Fibroblast of lung (primary cell): ENCODE results near the gene TSPAN18. TPM values are rescaled to one million over a fixed set of nuclear protein-coding genes. Genes with fewer than 3 reads are reported as not detected.
A peak's percentile ranks its signal among the peaks of the same experiment; 100 is the strongest.

Experiments used
- DNase-seq, 2 donors: peaks; one replicate each; pipeline versions ENCODE4 v3.0.0 to v3.0.0-alpha.2; 2010; ENCODE audit warnings: low read depth in 2 of 2
- H2AFZ ChIP-seq: 2 replicates; pipeline ENCODE4 v1.5.1; 2012; ENCODE audit warnings: low read length, control low read depth, inconsistent platforms
- H3K27ac ChIP-seq: 2 replicates; pipeline ENCODE4 v1.5.1; 2011; ENCODE audit warnings: low read length, control low read depth; ENCODE audit not compliant: insufficient read depth
- H3K27me3 ChIP-seq: 2 replicates; pipeline ENCODE4 v1.5.1; 2011; ENCODE audit warnings: mild to moderate bottlenecking, low read length; ENCODE audit not compliant: control insufficient read depth, insufficient read depth
- H3K36me3 ChIP-seq: 2 replicates; pipeline ENCODE4 v1.5.1; 2011; ENCODE audit warnings: low read length; ENCODE audit not compliant: control insufficient read depth, insufficient read depth
- H3K4me1 ChIP-seq: 2 replicates; pipeline ENCODE4 v1.5.1; 2011; ENCODE audit warnings: low read length; ENCODE audit not compliant: control insufficient read depth, insufficient read depth; ENCODE audit errors: extremely low read depth
- H3K4me2 ChIP-seq: 2 replicates; pipeline ENCODE4 v1.5.1; 2011; ENCODE audit warnings: low read length, control low read depth; ENCODE audit not compliant: insufficient read depth; ENCODE audit errors: extremely low read depth
- H3K4me3 ChIP-seq, 4 experiments: fragments of 200-600 bp in 1 of 4; sonication (generic) in 1 of 4; replicated peaks in 1 of 4; 2 replicates each; pipeline ENCODE4 v1.5.1; 2011 to 2016; ENCODE audit warnings: low read length in 4 of 4, low read depth in 3 of 4, mild to moderate bottlenecking in 3 of 4, control low read depth in 2 of 4, inconsistent platforms in 1 of 4, mixed read lengths in 1 of 4; ENCODE audit not compliant: insufficient read depth in 1 of 4; ENCODE audit errors: control extremely low read depth in 1 of 4
- H3K79me2 ChIP-seq: 2 replicates; pipeline ENCODE4 v1.5.1; 2012; ENCODE audit warnings: mild to moderate bottlenecking, low read length, inconsistent platforms; ENCODE audit not compliant: control insufficient read depth, insufficient read depth
- H3K9ac ChIP-seq: 2 replicates; pipeline ENCODE4 v1.5.1; 2011; ENCODE audit warnings: mild to moderate bottlenecking, low read length, control low read depth; ENCODE audit not compliant: insufficient read depth
- H3K9me3 ChIP-seq: 2 replicates; pipeline ENCODE4 v1.5.1; 2012; ENCODE audit warnings: low read depth, low read length; ENCODE audit not compliant: control insufficient read depth, insufficient read depth
- H4K20me1 ChIP-seq: 2 replicates; pipeline ENCODE4 v1.5.1; 2011; ENCODE audit warnings: low read length; ENCODE audit not compliant: control insufficient read depth, insufficient read depth; ENCODE audit errors: extremely low read depth
- EZH2 ChIP-seq: IDR thresholded peaks from 2 replicates; pipeline ENCODE4 v1.5.1; 2012; ENCODE audit warnings: low read length, control low read depth, mild to moderate bottlenecking; ENCODE audit errors: missing control alignments
- polyA plus RNA-seq, 2 donors: library from polyadenylated mRNA; depleted of rRNA in 1 of 2; stranded (reverse) in 1 of 2; unstranded in 1 of 2; fragments of >200 nt; gene quantifications; 2 replicates each; pipeline ENCODE4 v1.2.1, GENCODE V29; 2011 to 2012; ENCODE audit warnings: missing spikeins in 1 of 2
- total RNA-seq: library from RNA; depleted of rRNA; stranded (reverse); fragments of >200 nt; gene quantifications from 2 replicates; pipeline ENCODE4 v1.2.1, GENCODE V29; 2014
- TF ChIP-seq, protein P1 (sequence below), 2 donors: IDR thresholded peaks in 1 of 2; conservative IDR thresholded peaks in 1 of 2; 1 replicate in 1 of 2; 2 replicates in 1 of 2; pipeline ENCODE4 v1.5.1; 2011 to 2012; ENCODE audit warnings: low read length in 2 of 2, control low read depth in 1 of 2, inconsistent platforms in 1 of 2, low read depth in 1 of 2, mild to moderate bottlenecking in 1 of 2

TSPAN18 gene
- total and polyA plus RNA-seq, 2 donors (not counting 1 experiment from before 2014, with no cell fraction given), result 0.15 TPM; not detected in 1

GRCh38 chr11:44787070-44787469 is 60.3 kb downstream of the TSPAN18 start:
- H3K4me1 ChIP-seq, result no peaks in the 10 kb centered on the region
- H3K27me3 ChIP-seq, result peaks cover 13% of the 10 kb centered on the region

GRCh38 chr11:44787981-44788380 is 61.2 kb downstream of the TSPAN18 start:
- no peaks in the 10 kb centered on the region for H3K4me1 ChIP-seq

More at GRCh38 chr11:44787070-44787469, 60.3 kb downstream of the TSPAN18 start:
- no peak overlapping the region for H2AFZ ChIP-seq
- no peaks in the 10 kb centered on the region for H3K79me2 ChIP-seq
- H4K20me1 ChIP-seq, result no peaks in the 10 kb centered on the region
- no peak overlapping the region for H3K4me3 ChIP-seq
- no peak for DNase-seq
- H3K4me2 ChIP-seq, result no peak overlapping the region
- H3K9me3 ChIP-seq, result no peaks in the 10 kb centered on the region
- H3K9ac ChIP-seq, result no peak overlapping the region
- H3K36me3 ChIP-seq, result no peaks in the 10 kb centered on the region
- no peak overlapping the region for H3K27ac ChIP-seq
- TF ChIP-seq EZH2, result no peak
- TF ChIP-seq, protein P1, sequence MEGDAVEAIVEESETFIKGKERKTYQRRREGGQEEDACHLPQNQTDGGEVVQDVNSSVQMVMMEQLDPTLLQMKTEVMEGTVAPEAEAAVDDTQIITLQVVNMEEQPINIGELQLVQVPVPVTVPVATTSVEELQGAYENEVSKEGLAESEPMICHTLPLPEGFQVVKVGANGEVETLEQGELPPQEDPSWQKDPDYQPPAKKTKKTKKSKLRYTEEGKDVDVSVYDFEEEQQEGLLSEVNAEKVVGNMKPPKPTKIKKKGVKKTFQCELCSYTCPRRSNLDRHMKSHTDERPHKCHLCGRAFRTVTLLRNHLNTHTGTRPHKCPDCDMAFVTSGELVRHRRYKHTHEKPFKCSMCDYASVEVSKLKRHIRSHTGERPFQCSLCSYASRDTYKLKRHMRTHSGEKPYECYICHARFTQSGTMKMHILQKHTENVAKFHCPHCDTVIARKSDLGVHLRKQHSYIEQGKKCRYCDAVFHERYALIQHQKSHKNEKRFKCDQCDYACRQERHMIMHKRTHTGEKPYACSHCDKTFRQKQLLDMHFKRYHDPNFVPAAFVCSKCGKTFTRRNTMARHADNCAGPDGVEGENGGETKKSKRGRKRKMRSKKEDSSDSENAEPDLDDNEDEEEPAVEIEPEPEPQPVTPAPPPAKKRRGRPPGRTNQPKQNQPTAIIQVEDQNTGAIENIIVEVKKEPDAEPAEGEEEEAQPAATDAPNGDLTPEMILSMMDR (conservative IDR thresholded peaks at IDR 0.05 in 1 of 2, IDR thresholded peaks at IDR 0.05 in 1 of 2; ENCODE audit: low read depth in 1 of 2, low read length in 2 of 2), result no peak

DNA sequence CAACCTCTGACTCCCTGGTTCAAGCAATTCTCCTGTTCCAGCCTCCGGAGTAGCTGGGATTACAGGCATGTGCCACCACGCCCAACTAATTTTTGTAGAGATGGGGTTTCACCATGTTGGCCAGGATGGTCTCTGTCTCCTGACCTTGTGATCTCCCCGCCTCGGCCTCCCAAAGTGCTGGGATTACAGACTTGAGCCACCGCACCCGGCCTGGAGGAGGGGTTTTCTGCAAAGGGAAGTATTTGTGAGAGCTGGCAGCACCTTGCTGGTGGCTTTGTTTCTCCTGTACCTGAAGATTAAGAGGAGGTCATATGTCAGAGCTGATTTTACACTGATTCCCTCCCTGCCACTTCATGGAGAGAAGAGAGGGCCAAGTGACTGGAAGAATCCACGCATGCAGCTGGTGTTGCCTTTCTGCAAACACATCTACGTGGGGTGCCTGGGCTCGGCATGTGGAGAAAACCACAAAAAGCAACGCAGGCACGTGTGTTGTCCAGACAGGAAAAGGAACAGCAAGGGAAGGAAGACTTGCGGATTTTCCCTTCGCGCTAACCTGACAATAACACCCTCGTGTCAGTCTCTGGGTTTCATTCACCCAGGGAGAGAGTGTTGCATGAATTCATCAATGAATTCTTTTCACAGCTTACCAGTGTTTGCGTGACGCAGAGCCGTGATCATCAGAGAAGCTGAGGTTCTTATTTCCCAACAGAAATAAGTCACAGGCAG is 61.9 kb downstream of the TSPAN18 start:
- Histone ChIP-seq H3K4me2 (no peak overlapping the region), H3K4me3 (no peak overlapping the region), H3K4me1 (no peaks in the 10 kb centered on the region), H3K36me3 (no peaks in the 10 kb centered on the region), H3K9ac (no peak overlapping the region), H4K20me1 (no peaks in the 10 kb centered on the region), H3K9me3 (no peaks in the 10 kb centered on the region), H3K27me3 (peaks cover 16% of the 10 kb centered on the region), H3K79me2 (no peaks in the 10 kb centered on the region), H2AFZ (no peak overlapping the region), H3K27ac (no peak overlapping the region)
- TF ChIP-seq EZH2, result no peak
- TF ChIP-seq, protein P1 (conservative IDR thresholded peaks at IDR 0.05 in 1 of 2, IDR thresholded peaks at IDR 0.05 in 1 of 2; ENCODE audit: low read depth in 1 of 2, low read length in 2 of 2), result no peak
- peak in 1 of 2 donors; percentile 35 for DNase-seq

More at GRCh38 chr11:44787981-44788380, 61.2 kb downstream of the TSPAN18 start:
- Histone ChIP-seq H3K9ac (no peak overlapping the region), H3K27me3 (peaks cover 13% of the 10 kb centered on the region), H2AFZ (no peak overlapping the region), H3K9me3 (no peaks in the 10 kb centered on the region), H3K4me2 (no peak overlapping the region), H4K20me1 (no peaks in the 10 kb centered on the region), H3K36me3 (no peaks in the 10 kb centered on the region), H3K79me2 (no peaks in the 10 kb centered on the region), H3K27ac (no peak overlapping the region), H3K4me3 (no peak overlapping the region)
- DNase-seq, result no peak
- no peak for TF ChIP-seq EZH2
- TF ChIP-seq, protein P1 (conservative IDR thresholded peaks at IDR 0.05 in 1 of 2, IDR thresholded peaks at IDR 0.05 in 1 of 2; ENCODE audit: low read depth in 1 of 2, low read length in 2 of 2), result no peak
